Liver (tissue), 9 donors: ENCODE data around the gene MYL7. TPM values are rescaled to one million over a fixed set of nuclear protein-coding genes. Genes with fewer than 3 reads are reported as not detected.

ENCODE experiments used
- DNase-seq: peaks from one replicate; pipeline ENCODE4 v3.0.0-alpha.2; 2017; ENCODE audit warnings: low spot score
- H3K27ac ChIP-seq, 2 donors: one replicate each; pipeline ENCODE4 v1.7.0; 2013; ENCODE audit warnings: inconsistent platforms in 2 of 2, low read length in 2 of 2, control low read depth in 1 of 2, low read depth in 1 of 2, mild to moderate bottlenecking in 1 of 2
- H3K27me3 ChIP-seq, 4 donors: one replicate each; pipeline versions ENCODE4 v1.6.1 to v1.7.0; 2013; ENCODE audit warnings: low read length in 3 of 4, inconsistent platforms in 1 of 4, mild to moderate bottlenecking in 1 of 4, moderate library complexity in 1 of 4; ENCODE audit not compliant: control insufficient read depth in 4 of 4, insufficient read depth in 4 of 4
- H3K36me3 ChIP-seq, 4 donors: one replicate each; pipeline versions ENCODE4 v1.6.1 to v1.7.0; 2013; ENCODE audit warnings: low read length in 3 of 4, mild to moderate bottlenecking in 3 of 4, low read depth in 1 of 4, moderate library complexity in 1 of 4; ENCODE audit not compliant: control insufficient read depth in 4 of 4, insufficient read depth in 3 of 4
- H3K4me1 ChIP-seq, 4 donors: one replicate each; pipeline versions ENCODE4 v1.6.1 to v1.7.0; 2013; ENCODE audit warnings: low read length in 3 of 4, mild to moderate bottlenecking in 3 of 4, moderate library complexity in 1 of 4; ENCODE audit not compliant: control insufficient read depth in 4 of 4, insufficient read depth in 4 of 4
- H3K4me3 ChIP-seq, 3 donors: one replicate each; pipeline versions ENCODE4 v1.6.1 to v1.7.0; 2013; ENCODE audit warnings: low read length in 3 of 3, control low read depth in 1 of 3, low read depth in 1 of 3, mild to moderate bottlenecking in 1 of 3
- H3K9ac ChIP-seq, 2 donors: one replicate each; pipeline ENCODE4 v1.7.0; 2013; ENCODE audit warnings: low read length in 2 of 2, mild to moderate bottlenecking in 2 of 2, moderate library complexity in 2 of 2, control low read depth in 1 of 2, low read depth in 1 of 2
- H3K9me3 ChIP-seq, 4 donors: one replicate each; pipeline versions ENCODE4 v1.6.1 to v1.7.0; 2013; ENCODE audit warnings: low read length in 3 of 4; ENCODE audit not compliant: control insufficient read depth in 4 of 4
- ATF3 ChIP-seq: IDR thresholded peaks from 2 replicates; pipeline ENCODE4 v1.6.1; 2016; ENCODE audit warnings: antibody characterized with exemption
- EGR1 ChIP-seq, 2 donors: IDR thresholded peaks; 2 replicates each; pipeline ENCODE4 v1.6.1; 2016 to 2018; ENCODE audit warnings: antibody characterized with exemption in 2 of 2, low read depth in 2 of 2
- FOXA1 ChIP-seq: IDR thresholded peaks from 2 replicates; pipeline ENCODE4 v1.6.1; 2016; ENCODE audit warnings: antibody characterized with exemption
- GABPA ChIP-seq, 2 donors: IDR thresholded peaks in 1 of 2; conservative IDR thresholded peaks in 1 of 2; 2 replicates each; pipeline ENCODE4 v1.6.1; 2016; ENCODE audit warnings: antibody characterized with exemption in 2 of 2, mild to moderate bottlenecking in 1 of 2, moderate library complexity in 1 of 2
- HNF4A ChIP-seq, 2 donors: conservative IDR thresholded peaks; 2 replicates each; pipeline ENCODE4 v1.6.1; 2016; ENCODE audit warnings: antibody characterized with exemption in 2 of 2, mild to moderate bottlenecking in 2 of 2
- HNF4G ChIP-seq: IDR thresholded peaks from 2 replicates; pipeline ENCODE4 v1.6.1; 2016; ENCODE audit warnings: antibody characterized with exemption
- MAX ChIP-seq: IDR thresholded peaks from 2 replicates; pipeline ENCODE4 v1.6.1; 2016; ENCODE audit warnings: antibody characterized with exemption
- NR2F2 ChIP-seq: IDR thresholded peaks from 2 replicates; pipeline ENCODE4 v1.6.1; 2016; ENCODE audit warnings: antibody characterized with exemption
- RAD21 ChIP-seq, 2 donors: IDR thresholded peaks; 2 replicates each; pipeline ENCODE4 v1.6.1; 2016; ENCODE audit warnings: antibody characterized with exemption in 2 of 2, mild to moderate bottlenecking in 2 of 2
- REST ChIP-seq: IDR thresholded peaks from 2 replicates; pipeline ENCODE4 v1.6.1; 2016; ENCODE audit warnings: antibody characterized with exemption, mild to moderate bottlenecking
- TAF1 ChIP-seq: conservative IDR thresholded peaks from 2 replicates; pipeline ENCODE4 v1.6.1; 2016; ENCODE audit warnings: antibody characterized with exemption, mild to moderate bottlenecking
- YY1 ChIP-seq: IDR thresholded peaks from 2 replicates; pipeline ENCODE4 v1.6.1; 2016; ENCODE audit warnings: antibody characterized with exemption, mild to moderate bottlenecking
- ZBTB33 ChIP-seq: IDR thresholded peaks from 2 replicates; pipeline ENCODE4 v1.6.1; 2016; ENCODE audit warnings: antibody characterized with exemption
- whole genome bisulfite sequencing: extraction: QIAGEN DNeasy Blood & Tissue Kit; methylation state at CpG from one replicate; pipeline ENCODE4 v1.1.7; 2013; 5-methylcytosine and 5-hydroxymethylcytosine counted together
- polyA plus RNA-seq, 2 donors: library from polyadenylated mRNA; stranded (reverse) in 1 of 2; unstranded in 1 of 2; fragments of 200-250 nt in 1 of 2; fragments of >200 nt in 1 of 2; fragmentation: Nextera tagmentation in 1 of 2; extraction: Ambion mirVana in 1 of 2; gene quantifications; one replicate each; pipeline versions ENCODE4 v1.2.1 to v1.2.3, GENCODE V29; 2013 to 2015
- total RNA-seq, 2 donors: library from RNA; depleted of rRNA; stranded (reverse); fragments of >200 nt; gene quantifications; one replicate each; pipeline ENCODE4 v1.2.3, GENCODE V29; 2014
- donor health status: healthy.
- donor health status: healthy.
- donor health status: healthy.
- donor health status: healthy.
- donor health status: healthy.

MYL7 gene
- total and polyA plus RNA-seq, 4 donors: not detected

- WGBS: 75% methylated on average over 34 of the region's 34 CpGs
- DNase-seq: no peak
- peaks cover 6 to 34% (median 17%) of the 10 kb centered on the region in 4 donors for H3K36me3 ChIP-seq
- H3K9me3 ChIP-seq: no peaks in the 10 kb centered on the region
- H3K4me3 ChIP-seq: no peak overlapping the region
- H3K27me3 ChIP-seq: no peaks in the 10 kb centered on the region
- H3K9ac ChIP-seq: no peak overlapping the region
- no peak for TF ChIP-seq GABPA (IDR thresholded peaks at IDR 0.05 in 1 of 2, conservative IDR thresholded peaks at IDR 0.05 in 1 of 2)
- TF ChIP-seq ZBTB33: no peak
- TF ChIP-seq EGR1 (IDR thresholded peaks at IDR 0.05; ENCODE audit: low read depth in 2 of 2): no peak
- TF ChIP-seq YY1: no peak
- no peak for TF ChIP-seq ATF3
- no peak for TF ChIP-seq RAD21 (IDR thresholded peaks at IDR 0.05)
- TF ChIP-seq REST: no peak
- no peak for TF ChIP-seq HNF4G
- peaks cover 0 to 4% (median 2%) of the 10 kb centered on the region in 4 donors for H3K4me1 ChIP-seq
- H3K27ac ChIP-seq: no peak overlapping the region
These were observed 28.0 kb downstream of the MYL7 start for GRCh38 chr7:44112997-44113763.

GRCh38 chr7:44112231-44112996 is 28.7 kb downstream of the MYL7 start:
- DNase-seq: no peak
- TF ChIP-seq RAD21 (IDR thresholded peaks at IDR 0.05) (no peak), HNF4A (conservative IDR thresholded peaks at IDR 0.05) (no peak), HNF4G (no peak), FOXA1 (no peak), YY1 (no peak), MAX (no peak), ZBTB33 (no peak), GABPA (IDR thresholded peaks at IDR 0.05 in 1 of 2, conservative IDR thresholded peaks at IDR 0.05 in 1 of 2) (no peak), NR2F2 (no peak), TAF1 (no peak)
- H3K4me1 ChIP-seq: peaks cover 0 to 4% (median 2%) of the 10 kb centered on the region in 4 donors
- H3K36me3 ChIP-seq: peaks cover 3 to 28% (median 14%) of the 10 kb centered on the region in 4 donors
- no peak overlapping the region for H3K27ac ChIP-seq
- no peak overlapping the region for H3K9ac ChIP-seq
- 63% methylated on average over 41 of the region's 41 CpGs for WGBS
- no peaks in the 10 kb centered on the region for H3K9me3 ChIP-seq
- H3K4me3 ChIP-seq: no peak overlapping the region
- H3K27me3 ChIP-seq: no peaks in the 10 kb centered on the region
